GM19395 (cell line): ENCODE results near the gene CCDC102B.
"Not testable (repeated sequence)": the region's sequence is repeated elsewhere in the genome, so short reads cannot be mapped to it uniquely, and the experiment has no call there.

Experiments
- ATAC-seq: cut with Tn5 transposase; IDR thresholded peaks from one replicate; pipeline ENCODE4 v1.9.1; 2021; ENCODE audit warnings: mild to moderate bottlenecking, moderate library complexity; ENCODE audit not compliant: unreplicated experiment

Gene CCDC102B

GRCh38 chr18:68893354-68893753, 95.5 kb downstream of the CCDC102B start:
- ATAC-seq: peak; percentile 64

DNA sequence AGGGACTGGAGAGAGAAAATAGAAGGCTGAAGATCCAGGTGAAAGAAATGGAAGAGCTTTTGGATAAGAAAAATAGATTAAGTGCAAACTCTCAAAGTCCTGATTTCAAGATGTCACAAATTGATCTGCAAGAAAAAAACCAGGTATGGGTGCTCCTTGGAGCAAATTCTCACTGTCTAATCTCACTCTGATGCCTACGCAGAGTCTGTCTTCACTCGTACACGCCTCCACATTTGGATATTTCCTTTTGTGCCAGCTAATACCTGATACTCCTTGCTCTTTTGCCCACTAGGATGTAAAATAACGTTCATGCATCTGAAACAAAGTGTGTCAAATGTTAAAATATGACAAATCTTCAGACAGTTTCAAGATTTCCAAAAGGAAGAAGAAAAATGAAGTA, 99.4 kb downstream of the CCDC102B start:
- ATAC-seq: no peak

GRCh38 chr18:68909579-68909978, 111.7 kb downstream of the CCDC102B start:
- ATAC-seq: no peak

DNA sequence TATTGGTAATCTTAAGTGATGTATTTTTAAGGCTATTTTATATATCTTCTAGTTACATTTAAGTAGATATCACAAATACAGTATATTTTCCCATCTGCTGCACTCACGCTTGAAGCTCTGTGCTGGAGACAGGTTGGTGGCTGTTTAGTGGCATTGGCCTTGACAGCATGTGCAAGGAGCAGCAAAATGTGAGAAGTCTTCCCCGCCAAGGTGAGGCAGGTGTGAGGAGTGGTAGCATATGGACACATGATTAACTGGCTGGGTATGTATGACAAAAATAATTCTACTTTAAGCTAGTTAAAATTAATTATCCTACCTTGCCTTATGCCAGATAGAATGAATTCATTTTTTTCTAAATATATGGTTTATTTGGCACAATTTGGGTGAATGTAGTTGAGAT, 117.2 kb downstream of the CCDC102B start:
- no peak for ATAC-seq

- no peak for ATAC-seq
These were observed 118.9 kb downstream of the CCDC102B start for GRCh38 chr18:68916734-68917133.

GRCh38 chr18:68918216-68918615, 120.3 kb downstream of the CCDC102B start:
- no peak for ATAC-seq

DNA sequence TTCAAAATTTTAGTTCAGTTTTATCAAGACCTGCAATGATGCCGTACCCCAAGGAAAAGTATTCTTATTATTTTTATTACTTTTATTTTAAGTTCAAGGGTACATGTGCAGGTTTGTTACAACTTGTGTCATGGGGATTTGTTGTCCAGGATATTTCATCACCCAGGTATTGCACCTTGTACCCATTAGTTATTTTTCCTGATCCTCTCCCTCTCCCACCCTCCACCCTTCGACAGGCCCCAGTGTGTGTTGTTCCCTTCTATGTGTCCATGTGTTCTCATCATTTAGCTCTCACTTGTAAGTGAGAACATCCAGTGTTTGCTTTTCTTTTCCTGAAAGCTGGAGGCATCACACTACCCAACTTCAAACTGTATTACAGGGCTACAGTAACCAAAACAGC, 122.0 kb downstream of the CCDC102B start:
- no peak for ATAC-seq

DNA sequence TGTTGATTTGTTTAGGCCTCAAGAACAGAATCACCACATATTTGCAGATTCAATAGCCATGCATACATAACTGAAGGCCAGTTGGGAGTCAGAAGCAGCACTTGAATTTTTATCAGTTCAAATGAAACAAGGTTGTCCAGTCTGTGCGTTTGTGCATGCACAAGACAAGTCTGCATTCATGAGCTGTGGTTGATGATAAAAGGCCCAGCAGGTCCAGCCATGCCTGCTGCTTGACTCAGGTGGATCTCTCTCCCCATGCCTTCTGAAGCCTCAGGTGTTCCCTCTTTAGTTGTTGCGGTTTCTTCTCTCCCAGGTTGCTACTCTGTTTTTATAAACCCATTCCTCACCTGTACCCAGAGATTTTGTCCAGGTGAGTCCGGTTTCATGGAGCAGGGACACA, 124.5 kb downstream of the CCDC102B start:
- ATAC-seq: no peak

- ATAC-seq: peak; percentile 92
These were observed 127.4 kb downstream of the CCDC102B start for GRCh38 chr18:68925268-68925667.

DNA sequence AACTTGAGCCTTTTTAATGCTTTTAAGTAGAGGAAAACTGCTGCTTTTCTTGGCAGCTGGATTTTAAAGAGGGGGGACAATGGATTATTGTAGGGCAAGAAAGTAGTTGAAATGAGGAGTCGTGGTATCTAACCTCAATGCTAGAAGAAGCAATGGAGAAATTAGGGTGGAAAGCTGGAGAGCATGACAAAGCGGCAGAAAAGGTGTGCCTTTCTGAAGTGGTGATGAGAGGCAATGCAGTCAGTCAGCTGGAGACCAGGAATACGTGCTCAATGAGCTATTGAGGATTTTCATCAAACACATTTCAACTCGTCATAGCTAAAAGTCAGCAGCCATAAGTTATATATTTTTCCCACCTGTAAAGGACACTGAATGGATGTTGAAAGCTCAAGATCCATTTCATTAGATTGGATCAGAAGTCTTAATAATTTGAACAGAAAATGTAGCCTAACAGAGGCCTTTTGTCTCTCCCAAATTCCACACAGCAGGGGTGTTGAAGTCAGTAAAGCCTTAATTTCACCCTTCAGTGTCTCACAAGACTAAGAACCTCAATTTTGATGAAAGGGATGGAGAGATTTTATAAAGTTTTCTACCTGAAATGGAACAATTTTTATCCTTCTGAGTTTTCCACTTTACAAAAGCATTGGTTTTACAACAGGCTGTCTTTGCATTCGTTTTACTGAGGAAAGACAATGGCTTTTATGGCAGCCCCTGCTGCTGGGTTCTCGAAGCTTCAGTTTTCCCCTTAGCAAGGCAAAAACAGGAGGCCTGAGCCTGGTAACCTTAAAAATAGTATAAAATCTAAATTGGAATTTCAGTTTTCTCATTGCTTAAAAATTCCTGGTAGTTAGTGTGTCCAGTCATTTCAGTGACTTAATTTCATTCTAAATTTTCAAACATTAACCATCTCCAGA, 131.1 kb downstream of the CCDC102B start:
- no peak for ATAC-seq

DNA sequence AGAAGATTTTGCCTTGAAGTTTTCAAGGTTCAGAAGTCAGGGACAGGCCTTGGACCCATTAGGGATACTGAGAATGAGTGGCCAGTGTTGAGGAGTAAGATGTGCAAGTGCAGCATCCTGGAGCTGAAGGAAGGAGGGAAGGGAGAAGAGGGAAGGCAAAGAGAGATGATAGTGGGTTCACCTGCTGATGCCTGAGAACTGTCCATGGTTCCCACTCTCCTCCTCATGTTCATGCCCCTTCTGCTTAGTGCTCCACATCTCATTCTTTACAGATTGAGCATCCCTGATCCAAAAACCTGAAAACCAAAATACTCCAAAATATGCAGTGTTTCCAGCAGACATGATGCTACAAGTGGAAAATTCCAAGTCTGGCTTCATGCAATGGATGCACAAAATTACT, 137.8 kb downstream of the CCDC102B start:
- ATAC-seq: no peak

DNA sequence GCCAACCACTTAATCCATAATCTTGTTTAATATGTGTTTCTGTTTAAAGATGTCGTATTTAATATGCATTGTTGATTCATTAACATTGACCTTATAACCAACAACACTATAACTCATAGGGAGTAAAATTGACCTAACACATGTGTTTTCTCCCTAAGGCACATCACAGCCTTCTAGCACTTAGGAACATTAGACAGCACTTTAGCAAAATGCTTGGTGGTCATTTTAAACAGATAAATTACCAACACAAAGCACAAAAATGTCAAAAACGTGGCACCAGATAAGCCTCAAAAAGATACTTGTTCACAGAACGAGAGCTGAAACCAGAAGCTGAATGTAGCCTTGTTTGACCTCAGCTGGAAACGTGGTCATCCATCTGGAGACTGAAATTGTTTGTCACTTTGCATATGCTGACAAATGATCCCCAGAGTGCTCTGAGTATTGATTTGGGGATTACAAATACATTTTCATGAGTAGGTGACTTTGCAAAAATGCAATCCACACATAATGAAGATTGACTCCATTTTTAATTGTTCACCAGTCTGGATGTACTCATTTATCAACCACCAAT, 139.2 kb downstream of the CCDC102B start:
- ATAC-seq: peak; percentile 75

GRCh38 chr18:68940039-68940438, 142.2 kb downstream of the CCDC102B start:
- no peak for ATAC-seq

DNA sequence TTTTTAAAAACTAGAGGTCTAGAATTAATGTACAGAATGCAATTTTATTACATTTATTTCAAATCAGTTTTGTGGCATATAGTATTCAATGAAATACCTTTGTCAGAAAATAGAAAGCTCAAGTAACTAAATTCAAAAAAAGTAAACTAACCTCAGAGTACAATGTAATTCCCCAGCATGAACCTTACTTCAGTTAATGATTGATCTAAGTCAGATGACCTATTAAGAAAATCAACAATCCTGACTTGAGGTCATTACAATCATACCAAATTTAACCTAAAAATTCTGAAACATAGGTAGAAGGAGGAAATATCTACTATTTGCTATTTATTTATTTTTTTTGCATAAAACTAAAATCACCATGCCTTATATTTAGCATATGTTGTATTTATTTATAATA, 142.9 kb downstream of the CCDC102B start:
- no peak for ATAC-seq

- ATAC-seq: no peak
These were observed 144.3 kb downstream of the CCDC102B start for GRCh38 chr18:68942230-68942629.

DNA sequence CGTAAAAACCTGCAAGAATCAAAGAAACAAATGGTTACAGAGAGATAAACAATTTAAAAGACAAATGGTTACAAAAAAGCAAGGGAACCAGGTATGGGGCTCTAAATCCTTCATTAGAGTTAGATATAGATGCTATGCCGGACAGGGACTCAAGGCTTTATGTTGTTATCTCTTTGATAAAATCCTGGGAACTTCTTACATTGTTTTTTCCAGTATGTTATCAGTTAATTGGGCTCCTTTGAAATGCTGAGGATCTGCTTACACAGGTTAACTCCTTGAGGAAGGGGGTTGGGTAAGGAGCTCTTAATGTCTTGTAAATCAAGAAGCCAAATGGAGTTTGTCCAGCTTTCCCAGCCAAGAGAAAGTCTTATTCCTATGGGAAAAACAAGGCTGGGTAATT, 146.0 kb downstream of the CCDC102B start:
- not testable (repeated sequence) for ATAC-seq

DNA sequence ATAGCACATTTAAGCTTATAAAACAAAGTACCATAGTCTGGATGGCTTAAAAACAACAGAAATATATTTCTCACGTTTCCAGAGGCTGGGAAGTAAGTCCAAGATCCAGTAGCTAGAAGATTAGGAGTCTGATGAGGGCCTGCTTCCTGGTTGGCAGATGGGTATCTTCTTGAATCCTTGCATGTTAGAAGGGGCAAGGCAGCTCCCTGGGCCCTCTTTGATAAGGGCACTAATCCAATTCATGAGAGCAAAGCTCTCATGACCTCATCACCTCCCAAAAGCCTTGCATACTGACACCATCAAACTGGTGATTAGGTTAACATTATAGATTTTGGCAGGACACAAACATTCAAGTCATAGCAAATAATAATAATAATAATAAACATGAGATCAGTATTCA, 146.4 kb downstream of the CCDC102B start:
- ATAC-seq: no peak

GRCh38 chr18:68944826-68945225, 146.9 kb downstream of the CCDC102B start:
- no peak for ATAC-seq

DNA sequence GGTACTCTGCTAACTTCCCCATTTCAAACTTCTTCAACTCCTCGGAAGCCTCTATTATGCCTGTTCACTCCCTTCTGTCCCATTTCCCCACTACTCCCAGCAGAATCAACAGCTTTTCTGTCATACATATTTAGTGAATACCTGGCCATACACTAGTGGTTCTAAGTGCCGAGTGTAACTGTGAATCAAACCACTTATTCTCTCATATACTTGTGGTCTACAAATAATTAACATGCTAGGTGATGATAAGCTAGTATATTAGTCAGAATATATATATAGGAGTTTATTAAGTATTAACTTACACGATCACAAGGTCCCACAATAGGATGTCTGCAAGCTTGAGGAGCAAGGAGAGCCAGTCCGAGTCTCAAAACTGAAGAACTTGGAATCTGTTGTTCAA, 150.7 kb downstream of the CCDC102B start:
- no peak for ATAC-seq

GRCh38 chr18:68954738-68955137, 156.9 kb downstream of the CCDC102B start:
- ATAC-seq: no peak

- ATAC-seq: no peak
These were observed 158.8 kb downstream of the CCDC102B start for GRCh38 chr18:68956650-68957049.

GRCh38 chr18:68960355-68960754, 162.5 kb downstream of the CCDC102B start:
- ATAC-seq: no peak
